Inflammatory macrophage (primary cell): ENCODE measurements around the gene THAP4.
A peak's percentile ranks its signal among the peaks of the same experiment; 100 is the strongest.

Experiments
- DNase-seq, 2 donors: peaks; one replicate each; pipeline ENCODE4 v3.0.0-alpha.2; 2020 to 2022

THAP4 gene

GRCh38 chr2:241545523-241546473 is 91.2 kb downstream of the THAP4 start:
- DNase-seq = no peak

- DNase-seq = no peak
Measured at GRCh38 chr2:241545106-241545505, 91.9 kb downstream of the THAP4 start.

- DNase-seq = no peak
Measured at GRCh38 chr2:241542278-241542605, 94.7 kb downstream of the THAP4 start.

GRCh38 chr2:241541564-241542277 is 95.2 kb downstream of the THAP4 start:
- DNase-seq = no peak

- DNase-seq = peak; percentile 46 to 59
Measured at GRCh38 chr2:241540771-241541561, 96.0 kb downstream of the THAP4 start.

GRCh38 chr2:241540401-241540770 is 96.6 kb downstream of the THAP4 start:
- no peak for DNase-seq

- DNase-seq = no peak
Measured at GRCh38 chr2:241539616-241540374, 97.2 kb downstream of the THAP4 start.

- no peak for DNase-seq
Measured at GRCh38 chr2:241538838-241539615, 97.9 kb downstream of the THAP4 start.

GRCh38 chr2:241535871-241536655 is 100.9 kb downstream of the THAP4 start:
- no peak for DNase-seq

- no peak for DNase-seq
Measured at GRCh38 chr2:241534701-241535375, 102.1 kb downstream of the THAP4 start.
